ENCODE data around the gene TBC1D14. TPM values are rescaled to one million over a fixed set of nuclear protein-coding genes. Genes with fewer than 3 reads are reported as not detected.
"Not testable (repeated sequence)": the region's sequence is repeated elsewhere in the genome, so short reads cannot be mapped to it uniquely, and the experiment has no call there.

Gene TBC1D14
- total and polyA plus RNA-seq, 4 donors, result 12.9 to 59.7 (median 25.9) TPM

DNA sequence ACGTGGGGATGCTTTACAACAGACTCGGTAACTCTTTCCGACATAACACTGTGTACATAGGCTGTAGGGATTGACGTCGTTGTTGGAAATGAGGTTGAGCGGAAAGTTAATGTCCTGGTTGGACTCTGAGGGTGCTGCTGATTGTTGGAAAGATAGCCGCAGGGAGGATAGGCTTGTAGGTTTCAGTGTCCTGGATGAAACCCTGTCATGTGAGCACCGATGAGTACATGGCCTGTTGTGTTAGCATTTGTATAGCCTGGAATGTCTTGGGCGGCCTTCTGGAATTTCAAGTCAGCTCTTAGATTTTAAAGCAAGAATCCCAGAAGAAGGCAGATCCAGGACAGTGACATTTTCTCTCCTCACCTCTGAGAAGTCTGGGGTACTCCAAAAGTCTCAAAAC is 63.3 kb downstream of the TBC1D14 start:
- Histone ChIP-seq H3K4me1 (ENCODE audit: control insufficient read depth in 1 of 2, insufficient read depth in 2 of 2, low read length in 2 of 2) (no peaks in the 10 kb centered on the region), H3K27me3 (ENCODE audit: control insufficient read depth in 1 of 2, insufficient read depth in 2 of 2, low read length in 1 of 2) (no peaks in the 10 kb centered on the region), H3K4me3 (ENCODE audit: low read length in 2 of 2) (no peak overlapping the region), H3K27ac (ENCODE audit: low read depth in 1 of 2, low read length in 2 of 2) (no peak overlapping the region), H3K36me3 (ENCODE audit: control insufficient read depth in 1 of 2, insufficient read depth in 2 of 2, low read length in 1 of 2) (peaks cover 0 to under 1% of the 10 kb centered on the region in 2 donors), H3K9me3 (ENCODE audit: control insufficient read depth, low read length) (no peaks in the 10 kb centered on the region)
- WGBS, 2 donors, result 84 to 91% methylated on average over 9 of the region's 9 CpGs
- no peak for ATAC-seq (ENCODE audit: low FRiP score)
- intact Hi-C loops (cut with DNase I), result loop anchor here (5.0 kb wide), 2 partner anchors 99 to 744 kb away; no protein-coding TSS in a partner anchor
- DNase-seq, result no peak

GRCh38 chr4:6974138-6974848 is 64.7 kb downstream of the TBC1D14 start:
- H3K36me3 ChIP-seq (ENCODE audit: control insufficient read depth in 1 of 2, insufficient read depth in 2 of 2, low read length in 1 of 2), result no peaks in the 10 kb centered on the region
- no peak overlapping the region for H3K4me3 ChIP-seq (ENCODE audit: low read length in 2 of 2)
- no peaks in the 10 kb centered on the region for H3K4me1 ChIP-seq (ENCODE audit: control insufficient read depth in 1 of 2, insufficient read depth in 2 of 2, low read length in 2 of 2)
- ATAC-seq (ENCODE audit: low FRiP score) (peak; percentile 94), DNase-seq (peak; percentile 88 to 93)
- H3K27ac ChIP-seq (ENCODE audit: low read depth in 1 of 2, low read length in 2 of 2), result no peak overlapping the region
- no peaks in the 10 kb centered on the region for H3K27me3 ChIP-seq (ENCODE audit: control insufficient read depth in 1 of 2, insufficient read depth in 2 of 2, low read length in 1 of 2)
- intact Hi-C loops (cut with DNase I), result loop anchor here (1.0 to 5.0 kb wide), 3 partner anchors 96 to 743 kb away; no protein-coding TSS in a partner anchor
- no peaks in the 10 kb centered on the region for H3K9me3 ChIP-seq (ENCODE audit: control insufficient read depth, low read length)
- WGBS, 2 donors, result 22 to 24% methylated on average over 7 of the region's 7 CpGs

DNA sequence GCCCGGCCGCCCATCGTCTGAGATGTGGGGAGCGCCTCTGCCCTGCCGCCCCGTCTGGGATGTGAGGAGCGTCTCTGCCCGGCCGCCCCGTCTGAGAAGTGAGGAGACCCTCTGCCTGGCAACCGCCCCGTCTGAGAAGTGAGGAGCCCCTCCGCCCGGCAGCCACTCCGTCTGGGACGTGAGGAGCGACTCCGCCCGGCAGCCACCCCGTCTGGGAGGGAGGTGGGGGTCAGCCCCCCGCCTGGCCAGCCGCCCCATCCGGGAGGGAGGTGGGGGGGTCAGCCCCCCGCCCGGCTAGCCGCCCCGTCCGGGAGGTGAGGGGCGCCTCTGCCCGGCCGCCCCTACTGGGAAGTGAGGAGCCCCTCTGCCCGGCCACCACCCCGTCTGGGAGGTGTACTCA is 68.2 kb downstream of the TBC1D14 start:
- intact Hi-C loops (cut with DNase I); H3K4me3 ChIP-seq (ENCODE audit: low read length in 2 of 2); H3K9me3 ChIP-seq (ENCODE audit: control insufficient read depth, low read length); H3K27me3 ChIP-seq (ENCODE audit: control insufficient read depth in 1 of 2, insufficient read depth in 2 of 2, low read length in 1 of 2); ATAC-seq (ENCODE audit: low FRiP score); DNase-seq; H3K4me1 ChIP-seq (ENCODE audit: control insufficient read depth in 1 of 2, insufficient read depth in 2 of 2, low read length in 2 of 2); H3K27ac ChIP-seq (ENCODE audit: low read depth in 1 of 2, low read length in 2 of 2); H3K36me3 ChIP-seq (ENCODE audit: control insufficient read depth in 1 of 2, insufficient read depth in 2 of 2, low read length in 1 of 2): not testable (repeated sequence)
- 91 to 95% methylated on average over 10 to 24 of the region's 33 CpGs for WGBS, 2 donors

DNA sequence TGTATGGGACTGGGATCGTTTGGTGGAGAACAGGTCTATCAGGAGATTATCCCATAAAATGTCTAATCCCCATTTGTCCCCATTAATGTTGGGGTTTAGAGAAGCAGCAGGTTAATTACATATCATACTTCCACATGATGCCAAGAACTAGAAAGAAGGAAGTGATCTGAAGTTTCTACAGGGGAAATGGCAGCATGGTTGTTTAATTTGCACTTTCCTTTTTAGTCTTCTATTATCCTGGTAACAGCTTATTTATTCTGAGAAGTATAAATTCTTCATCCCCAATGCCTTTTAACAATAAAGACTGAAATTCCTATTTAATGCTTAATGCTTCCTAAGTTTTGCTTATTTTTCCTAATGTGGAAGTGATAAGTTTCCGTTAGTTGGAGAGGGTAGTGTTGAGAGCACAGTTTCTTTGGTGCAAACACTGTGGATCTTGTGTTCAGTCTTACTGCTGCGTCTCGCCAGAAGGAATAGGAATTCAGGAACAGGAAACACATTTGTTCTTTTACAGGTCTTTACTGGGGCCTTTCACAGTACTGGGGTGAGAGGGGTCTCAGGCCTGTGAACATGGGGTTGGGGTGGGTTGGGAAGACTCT is 74.0 kb downstream of the TBC1D14 start:
- Histone ChIP-seq H3K4me3 (ENCODE audit: low read length in 2 of 2) (no peak overlapping the region), H3K27ac (ENCODE audit: low read depth in 1 of 2, low read length in 2 of 2) (no peak overlapping the region), H3K27me3 (ENCODE audit: control insufficient read depth in 1 of 2, insufficient read depth in 2 of 2, low read length in 1 of 2) (no peaks in the 10 kb centered on the region), H3K4me1 (ENCODE audit: control insufficient read depth in 1 of 2, insufficient read depth in 2 of 2, low read length in 2 of 2) (peaks cover 0 to 3% of the 10 kb centered on the region in 2 donors), H3K36me3 (ENCODE audit: control insufficient read depth in 1 of 2, insufficient read depth in 2 of 2, low read length in 1 of 2) (no peaks in the 10 kb centered on the region), H3K9me3 (ENCODE audit: control insufficient read depth, low read length) (no peaks in the 10 kb centered on the region)
- 89 to 90% methylated on average over 4 of the region's 4 CpGs for WGBS, 2 donors
- intact Hi-C loops (cut with DNase I), result loop anchor here in 1 of 2 donors (10.0 kb wide), 2 partner anchors 199 to 269 kb away; partner anchors contain the start of genes BLOC1S4 and KIAA0232
- ATAC-seq (ENCODE audit: low FRiP score) (no peak), DNase-seq (no peak)

DNA sequence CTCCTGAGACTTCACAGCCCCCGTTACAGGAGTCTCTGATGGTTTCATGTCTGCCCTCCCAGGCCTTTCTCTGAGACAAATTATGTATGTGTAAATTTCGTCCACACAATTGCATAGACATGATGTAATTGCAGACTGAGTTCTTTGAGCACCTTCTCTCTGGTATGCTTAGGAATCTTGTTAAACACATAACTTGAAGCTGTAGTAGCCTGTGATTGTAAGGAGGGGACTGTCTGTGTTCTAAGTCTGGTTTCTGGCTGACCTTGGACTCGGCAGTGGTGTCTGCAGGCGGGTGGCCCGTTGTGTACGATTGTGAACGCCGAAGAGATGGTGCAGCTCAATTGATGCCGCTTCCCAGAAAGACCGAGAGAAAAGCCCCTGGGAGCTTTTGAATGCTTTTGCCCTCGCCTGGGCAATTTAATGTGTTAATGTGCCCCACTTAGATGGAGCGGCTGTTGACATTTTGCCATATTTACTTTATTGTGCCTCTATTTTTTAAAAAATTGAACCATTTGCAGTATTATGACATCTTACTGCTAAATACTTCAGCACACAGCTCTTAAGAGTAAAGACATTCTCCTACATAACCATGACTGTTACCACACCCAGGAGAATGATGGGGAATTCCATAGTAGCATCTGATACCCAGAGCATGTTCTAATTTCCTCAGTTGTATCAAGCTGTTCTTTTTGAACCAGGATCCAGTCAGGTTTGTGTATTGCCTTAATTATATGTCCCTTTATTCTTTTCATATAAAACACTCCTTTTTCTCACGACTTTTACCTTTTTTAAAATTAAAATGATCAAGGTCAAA is 75.2 kb downstream of the TBC1D14 start:
- Histone ChIP-seq H3K4me3 (ENCODE audit: low read length in 2 of 2) (no peak overlapping the region), H3K4me1 (ENCODE audit: control insufficient read depth in 1 of 2, insufficient read depth in 2 of 2, low read length in 2 of 2) (peaks cover 0 to 3% of the 10 kb centered on the region in 2 donors), H3K27me3 (ENCODE audit: control insufficient read depth in 1 of 2, insufficient read depth in 2 of 2, low read length in 1 of 2) (no peaks in the 10 kb centered on the region), H3K9me3 (ENCODE audit: control insufficient read depth, low read length) (no peaks in the 10 kb centered on the region), H3K27ac (ENCODE audit: low read depth in 1 of 2, low read length in 2 of 2) (no peak overlapping the region), H3K36me3 (ENCODE audit: control insufficient read depth in 1 of 2, insufficient read depth in 2 of 2, low read length in 1 of 2) (no peaks in the 10 kb centered on the region)
- WGBS, 2 donors, result 91 to 92% methylated on average over 13 of the region's 13 CpGs
- intact Hi-C loops (cut with DNase I), result loop anchor here (5.0 to 10.0 kb wide), 4 partner anchors 57 to 270 kb away; partner anchors contain the start of genes BLOC1S4 (in 1 of the 2), KIAA0232 (in 1 of the 2), TADA2B (in 1 of the 2) and TBC1D14 (in 1 of the 2)
- ATAC-seq (ENCODE audit: low FRiP score), result no peak
- no peak for DNase-seq

DNA sequence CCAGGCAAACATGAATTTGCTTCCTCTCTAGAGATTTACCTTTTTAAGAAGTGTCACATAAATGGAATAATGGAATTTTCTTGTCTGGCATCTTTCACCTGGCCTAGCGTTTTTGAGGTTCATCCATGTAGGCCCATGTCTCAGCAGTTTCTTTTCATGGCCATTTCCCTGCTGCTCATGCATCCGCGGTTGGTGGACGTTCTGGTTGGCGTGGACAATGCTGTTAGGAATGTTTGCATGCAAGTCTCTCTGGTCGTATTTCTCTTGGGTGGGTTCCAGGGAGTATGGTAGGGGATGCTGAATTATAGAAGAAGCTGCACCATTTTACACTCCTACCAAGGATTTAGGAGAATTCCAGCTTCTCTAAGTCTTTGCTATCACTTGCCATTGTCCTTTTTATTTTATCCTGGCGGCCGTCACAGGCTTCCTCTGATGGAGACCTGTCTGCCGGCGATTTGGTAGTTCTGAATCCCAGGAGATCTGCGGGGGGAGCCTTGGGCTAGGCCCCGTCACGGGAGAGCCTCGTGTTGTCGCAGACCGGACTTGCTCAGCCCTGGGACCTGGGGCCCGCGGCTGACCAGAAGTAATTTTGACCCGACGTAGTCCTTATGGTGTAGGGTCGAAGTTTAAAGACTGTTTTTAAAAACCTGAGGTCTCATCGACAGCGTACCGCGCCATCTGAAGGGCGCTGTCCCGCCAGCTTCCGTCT is 76.6 kb downstream of the TBC1D14 start:
- no peaks in the 10 kb centered on the region for H3K36me3 ChIP-seq (ENCODE audit: control insufficient read depth in 1 of 2, insufficient read depth in 2 of 2, low read length in 1 of 2)
- intact Hi-C loops (cut with DNase I), result loop anchor here (2.0 to 10.0 kb wide), 6 partner anchors 56 to 271 kb away; partner anchors contain the start of genes TBC1D14 (in 2 of the 2), BLOC1S4 (in 1 of the 2), GRPEL1 (in 1 of the 2) and KIAA0232 (in 1 of the 2)
- H3K9me3 ChIP-seq (ENCODE audit: control insufficient read depth, low read length), result no peaks in the 10 kb centered on the region
- H3K27me3 ChIP-seq (ENCODE audit: control insufficient read depth in 1 of 2, insufficient read depth in 2 of 2, low read length in 1 of 2), result no peaks in the 10 kb centered on the region
- DNase-seq, result peak in 1 of 2 donors; percentile 77
- ATAC-seq (ENCODE audit: low FRiP score), result peak; percentile 76
- peaks cover 0 to 3% of the 10 kb centered on the region in 2 donors for H3K4me1 ChIP-seq (ENCODE audit: control insufficient read depth in 1 of 2, insufficient read depth in 2 of 2, low read length in 2 of 2)
- H3K27ac ChIP-seq (ENCODE audit: low read depth in 1 of 2, low read length in 2 of 2), result peak overlapping the region; percentile 62 to 88
- peak overlapping the region; percentile 69 to 96 for H3K4me3 ChIP-seq (ENCODE audit: low read length in 2 of 2)
- WGBS, 2 donors, result 1% methylated on average over 28 of the region's 28 CpGs

DNA sequence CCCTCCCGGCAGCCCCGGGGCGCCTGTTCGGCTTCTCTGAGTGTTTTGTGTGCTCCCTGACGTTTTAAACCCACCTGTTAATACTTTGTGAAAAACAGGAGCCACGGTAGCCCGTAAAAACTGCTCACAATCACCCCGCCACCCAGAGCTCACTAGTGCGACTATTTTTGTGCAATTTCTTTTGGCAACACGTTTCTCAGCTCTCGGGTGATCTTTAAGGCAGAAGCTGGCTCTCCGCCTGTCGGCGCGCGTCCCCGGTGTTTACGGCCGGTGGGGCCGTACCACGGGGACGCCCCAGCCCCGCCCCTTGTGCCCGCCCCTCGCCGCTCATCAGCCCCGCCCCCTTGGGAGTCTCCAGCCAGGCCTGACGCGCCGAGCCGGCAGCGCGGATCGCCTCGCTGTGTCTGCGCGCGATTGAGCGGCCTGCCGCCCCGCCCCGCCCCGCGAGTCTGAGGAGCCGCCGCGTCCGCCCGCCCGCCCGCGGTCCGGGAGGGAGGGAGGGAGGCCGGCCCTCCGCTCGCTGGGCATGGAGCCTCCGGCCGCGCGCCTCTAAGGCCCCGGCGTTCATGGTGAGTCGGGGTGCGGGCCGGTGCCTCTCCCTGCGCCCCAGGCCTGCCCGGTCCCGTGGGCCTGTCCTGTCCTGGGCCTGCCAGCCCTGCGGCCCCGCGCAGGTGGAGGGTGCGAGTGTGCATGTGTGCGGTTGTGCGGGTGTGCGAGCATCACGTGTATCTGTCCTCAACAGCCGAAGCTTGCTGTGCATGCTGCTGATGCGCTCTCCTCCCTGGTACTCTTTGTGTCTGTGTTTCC is 77.4 kb downstream of the TBC1D14 start:
- Histone ChIP-seq H3K9me3 (ENCODE audit: control insufficient read depth, low read length) (no peaks in the 10 kb centered on the region), H3K27me3 (ENCODE audit: control insufficient read depth in 1 of 2, insufficient read depth in 2 of 2, low read length in 1 of 2) (no peaks in the 10 kb centered on the region), H3K36me3 (ENCODE audit: control insufficient read depth in 1 of 2, insufficient read depth in 2 of 2, low read length in 1 of 2) (no peaks in the 10 kb centered on the region), H3K4me1 (ENCODE audit: control insufficient read depth in 1 of 2, insufficient read depth in 2 of 2, low read length in 2 of 2) (peaks cover 0 to 3% of the 10 kb centered on the region in 2 donors), H3K4me3 (ENCODE audit: low read length in 2 of 2) (peak overlapping the region; percentile 78 to 96), H3K27ac (ENCODE audit: low read depth in 1 of 2, low read length in 2 of 2) (peak overlapping the region; percentile 62 to 88)
- DNase-seq, result peak; percentile 96 to 98
- intact Hi-C loops (cut with DNase I), result loop anchor here (1.0 to 10.0 kb wide), 7 partner anchors 55 to 272 kb away; partner anchors contain the start of genes TADA2B (in 2 of the 2), TBC1D14 (in 2 of the 2), BLOC1S4 (in 1 of the 2) and GRPEL1 (in 1 of the 2)
- 0% methylated on average over 46 to 78 of the region's 78 CpGs for WGBS, 2 donors
- peak; percentile 98 for ATAC-seq (ENCODE audit: low FRiP score)
